WTC11 (cell line): ENCODE data around the gene MNT.
"Not testable (repeated sequence)": the region's sequence is repeated elsewhere in the genome, so short reads cannot be mapped to it uniquely, and the experiment has no call there.

Experiments
- ETV6 ChIP-seq: sonication (generic); formaldehyde crosslinking; IDR thresholded peaks from 2 replicates; pipeline ENCODE4 v1.8.1; 2022; ENCODE audit warnings: mild to moderate bottlenecking, missing genetic modification reagents
- NFE2L1 ChIP-seq: sonication (generic); formaldehyde crosslinking; IDR thresholded peaks from 2 replicates; pipeline ENCODE4 v1.8.1; 2023; ENCODE audit warnings: missing genetic modification reagents
- TEAD4 ChIP-seq: sonication (generic); formaldehyde crosslinking; IDR thresholded peaks from 2 replicates; pipeline ENCODE4 v1.8.0; 2022; ENCODE audit warnings: mild to moderate bottlenecking, missing genetic modification reagents
- TF ChIP-seq, protein P1 (sequence below): fragments of 200-600 bp; IDR thresholded peaks from 2 replicates; pipeline ENCODE4 v1.8.0; 2022; ENCODE audit warnings: antibody characterized with exemption
- TF ChIP-seq, protein P2 (sequence below): sonication (generic); formaldehyde crosslinking; IDR thresholded peaks from 2 replicates; pipeline ENCODE4 v1.8.1; 2022; ENCODE audit warnings: mild to moderate bottlenecking, missing genetic modification reagents, moderate library complexity, borderline replicate concordance

DNA sequence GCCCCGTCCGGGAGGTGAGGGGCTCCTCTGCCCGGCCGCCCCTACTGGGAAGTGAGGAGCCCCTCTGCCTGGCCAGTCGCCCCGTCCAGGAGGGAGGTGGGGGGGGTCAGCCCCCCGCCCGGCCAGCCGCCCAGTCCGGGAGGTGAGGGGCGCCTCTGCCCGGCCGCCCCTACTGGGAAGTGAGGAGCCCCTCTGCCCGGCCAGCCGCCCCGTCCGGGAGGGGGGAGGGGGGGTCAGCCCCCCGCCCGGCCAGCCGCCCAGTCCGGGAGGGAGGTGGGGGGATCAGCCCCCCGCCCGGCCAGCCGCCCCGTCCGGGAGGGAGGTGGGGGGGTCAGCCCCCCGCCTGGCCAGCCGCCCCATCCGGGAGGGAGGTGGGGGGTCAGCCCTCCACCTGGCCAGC is 46.6 kb upstream of the MNT start:
- TF ChIP-seq, protein P1, sequence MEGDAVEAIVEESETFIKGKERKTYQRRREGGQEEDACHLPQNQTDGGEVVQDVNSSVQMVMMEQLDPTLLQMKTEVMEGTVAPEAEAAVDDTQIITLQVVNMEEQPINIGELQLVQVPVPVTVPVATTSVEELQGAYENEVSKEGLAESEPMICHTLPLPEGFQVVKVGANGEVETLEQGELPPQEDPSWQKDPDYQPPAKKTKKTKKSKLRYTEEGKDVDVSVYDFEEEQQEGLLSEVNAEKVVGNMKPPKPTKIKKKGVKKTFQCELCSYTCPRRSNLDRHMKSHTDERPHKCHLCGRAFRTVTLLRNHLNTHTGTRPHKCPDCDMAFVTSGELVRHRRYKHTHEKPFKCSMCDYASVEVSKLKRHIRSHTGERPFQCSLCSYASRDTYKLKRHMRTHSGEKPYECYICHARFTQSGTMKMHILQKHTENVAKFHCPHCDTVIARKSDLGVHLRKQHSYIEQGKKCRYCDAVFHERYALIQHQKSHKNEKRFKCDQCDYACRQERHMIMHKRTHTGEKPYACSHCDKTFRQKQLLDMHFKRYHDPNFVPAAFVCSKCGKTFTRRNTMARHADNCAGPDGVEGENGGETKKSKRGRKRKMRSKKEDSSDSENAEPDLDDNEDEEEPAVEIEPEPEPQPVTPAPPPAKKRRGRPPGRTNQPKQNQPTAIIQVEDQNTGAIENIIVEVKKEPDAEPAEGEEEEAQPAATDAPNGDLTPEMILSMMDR = not testable (repeated sequence)
- not testable (repeated sequence) for TF ChIP-seq TEAD4 (CRISPR knock-in tag); ETV6; NFE2L1 (CRISPR knock-in tag)
- TF ChIP-seq, protein P2, sequence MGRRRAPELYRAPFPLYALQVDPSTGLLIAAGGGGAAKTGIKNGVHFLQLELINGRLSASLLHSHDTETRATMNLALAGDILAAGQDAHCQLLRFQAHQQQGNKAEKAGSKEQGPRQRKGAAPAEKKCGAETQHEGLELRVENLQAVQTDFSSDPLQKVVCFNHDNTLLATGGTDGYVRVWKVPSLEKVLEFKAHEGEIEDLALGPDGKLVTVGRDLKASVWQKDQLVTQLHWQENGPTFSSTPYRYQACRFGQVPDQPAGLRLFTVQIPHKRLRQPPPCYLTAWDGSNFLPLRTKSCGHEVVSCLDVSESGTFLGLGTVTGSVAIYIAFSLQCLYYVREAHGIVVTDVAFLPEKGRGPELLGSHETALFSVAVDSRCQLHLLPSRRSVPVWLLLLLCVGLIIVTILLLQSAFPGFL (CRISPR knock-in tag) = not testable (repeated sequence)
